ENCODE results near the gene WBP2.

DNA sequence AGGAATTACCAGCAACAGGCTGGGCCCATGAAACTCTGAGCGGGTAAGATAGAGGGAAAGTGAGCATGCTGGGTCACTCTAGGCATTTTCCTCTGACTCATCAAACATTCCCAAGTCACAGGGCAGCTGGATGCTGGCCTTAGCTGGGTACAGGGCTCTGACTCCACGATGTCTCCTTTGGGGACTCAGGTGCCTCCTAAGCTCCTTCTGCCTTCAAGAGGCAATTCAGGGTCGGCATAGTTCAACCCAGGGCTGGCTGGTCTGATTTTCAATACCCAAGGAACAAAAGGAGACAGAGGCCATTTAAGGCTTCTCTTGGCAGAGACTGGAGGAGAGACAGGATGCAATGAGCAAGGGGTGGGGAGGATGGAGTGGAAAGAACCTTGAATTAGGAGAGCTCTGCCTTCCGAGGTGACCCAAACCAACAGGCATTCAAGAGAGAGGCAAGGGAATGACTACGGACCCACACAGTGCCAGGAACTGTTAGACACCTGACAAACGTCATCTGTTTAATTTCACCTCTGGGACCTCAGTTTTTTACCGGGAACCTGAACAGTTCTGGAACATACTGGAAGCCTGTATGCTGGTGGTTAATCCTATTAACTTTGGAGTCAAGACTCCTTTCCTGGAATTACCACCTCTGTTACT is 910 bp downstream of the WBP2 start:
- TF ChIP-seq, protein P1, sequence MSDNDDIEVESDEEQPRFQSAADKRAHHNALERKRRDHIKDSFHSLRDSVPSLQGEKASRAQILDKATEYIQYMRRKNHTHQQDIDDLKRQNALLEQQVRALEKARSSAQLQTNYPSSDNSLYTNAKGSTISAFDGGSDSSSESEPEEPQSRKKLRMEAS (IDR thresholded peaks at IDR 0.05) = no peak
- TF ChIP-seq CEBPB (IDR thresholded peaks at IDR 0.05; ENCODE audit: low read depth) = no peak
- TF ChIP-seq, protein P2, sequence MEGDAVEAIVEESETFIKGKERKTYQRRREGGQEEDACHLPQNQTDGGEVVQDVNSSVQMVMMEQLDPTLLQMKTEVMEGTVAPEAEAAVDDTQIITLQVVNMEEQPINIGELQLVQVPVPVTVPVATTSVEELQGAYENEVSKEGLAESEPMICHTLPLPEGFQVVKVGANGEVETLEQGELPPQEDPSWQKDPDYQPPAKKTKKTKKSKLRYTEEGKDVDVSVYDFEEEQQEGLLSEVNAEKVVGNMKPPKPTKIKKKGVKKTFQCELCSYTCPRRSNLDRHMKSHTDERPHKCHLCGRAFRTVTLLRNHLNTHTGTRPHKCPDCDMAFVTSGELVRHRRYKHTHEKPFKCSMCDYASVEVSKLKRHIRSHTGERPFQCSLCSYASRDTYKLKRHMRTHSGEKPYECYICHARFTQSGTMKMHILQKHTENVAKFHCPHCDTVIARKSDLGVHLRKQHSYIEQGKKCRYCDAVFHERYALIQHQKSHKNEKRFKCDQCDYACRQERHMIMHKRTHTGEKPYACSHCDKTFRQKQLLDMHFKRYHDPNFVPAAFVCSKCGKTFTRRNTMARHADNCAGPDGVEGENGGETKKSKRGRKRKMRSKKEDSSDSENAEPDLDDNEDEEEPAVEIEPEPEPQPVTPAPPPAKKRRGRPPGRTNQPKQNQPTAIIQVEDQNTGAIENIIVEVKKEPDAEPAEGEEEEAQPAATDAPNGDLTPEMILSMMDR (IDR thresholded peaks at IDR 0.05 in 2 of 3, conservative IDR thresholded peaks at IDR 0.05 in 1 of 3; ENCODE audit: borderline replicate concordance in 1 of 3, insufficient read depth in 1 of 3, low read depth in 2 of 3, low read length in 2 of 3) = no peak
- no peak for TF ChIP-seq TCF7L2 (IDR thresholded peaks at IDR 0.05; ENCODE audit: borderline replicate concordance, extremely low read depth, insufficient read depth, insufficient read length)
- no peak for TF ChIP-seq SIN3A (IDR thresholded peaks at IDR 0.05; ENCODE audit: low read depth)
- TF ChIP-seq POLR2A (IDR thresholded peaks at IDR 0.05; ENCODE audit: borderline replicate concordance, extremely low read depth, insufficient read depth, insufficient read length) = no peak
- TF ChIP-seq, protein P3, sequence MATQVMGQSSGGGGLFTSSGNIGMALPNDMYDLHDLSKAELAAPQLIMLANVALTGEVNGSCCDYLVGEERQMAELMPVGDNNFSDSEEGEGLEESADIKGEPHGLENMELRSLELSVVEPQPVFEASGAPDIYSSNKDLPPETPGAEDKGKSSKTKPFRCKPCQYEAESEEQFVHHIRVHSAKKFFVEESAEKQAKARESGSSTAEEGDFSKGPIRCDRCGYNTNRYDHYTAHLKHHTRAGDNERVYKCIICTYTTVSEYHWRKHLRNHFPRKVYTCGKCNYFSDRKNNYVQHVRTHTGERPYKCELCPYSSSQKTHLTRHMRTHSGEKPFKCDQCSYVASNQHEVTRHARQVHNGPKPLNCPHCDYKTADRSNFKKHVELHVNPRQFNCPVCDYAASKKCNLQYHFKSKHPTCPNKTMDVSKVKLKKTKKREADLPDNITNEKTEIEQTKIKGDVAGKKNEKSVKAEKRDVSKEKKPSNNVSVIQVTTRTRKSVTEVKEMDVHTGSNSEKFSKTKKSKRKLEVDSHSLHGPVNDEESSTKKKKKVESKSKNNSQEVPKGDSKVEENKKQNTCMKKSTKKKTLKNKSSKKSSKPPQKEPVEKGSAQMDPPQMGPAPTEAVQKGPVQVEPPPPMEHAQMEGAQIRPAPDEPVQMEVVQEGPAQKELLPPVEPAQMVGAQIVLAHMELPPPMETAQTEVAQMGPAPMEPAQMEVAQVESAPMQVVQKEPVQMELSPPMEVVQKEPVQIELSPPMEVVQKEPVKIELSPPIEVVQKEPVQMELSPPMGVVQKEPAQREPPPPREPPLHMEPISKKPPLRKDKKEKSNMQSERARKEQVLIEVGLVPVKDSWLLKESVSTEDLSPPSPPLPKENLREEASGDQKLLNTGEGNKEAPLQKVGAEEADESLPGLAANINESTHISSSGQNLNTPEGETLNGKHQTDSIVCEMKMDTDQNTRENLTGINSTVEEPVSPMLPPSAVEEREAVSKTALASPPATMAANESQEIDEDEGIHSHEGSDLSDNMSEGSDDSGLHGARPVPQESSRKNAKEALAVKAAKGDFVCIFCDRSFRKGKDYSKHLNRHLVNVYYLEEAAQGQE (IDR thresholded peaks at IDR 0.05; ENCODE audit: low read depth) = no peak
- no peak for TF ChIP-seq SRF (IDR thresholded peaks at IDR 0.05; ENCODE audit: low read depth)
- no peak for TF ChIP-seq RAD21 (IDR thresholded peaks at IDR 0.05; ENCODE audit: low read depth)
- TF ChIP-seq YY1 (IDR thresholded peaks at IDR 0.05; ENCODE audit: extremely low read depth, insufficient replicate concordance, low read depth, low read length) = no peak
- TF ChIP-seq EZH2 (IDR thresholded peaks at IDR 0.05) = no peak
- no peak for TF ChIP-seq POLR2AphosphoS5 (IDR thresholded peaks at IDR 0.05; ENCODE audit: low read depth, low read length)

All from HCT116 (cell line).